ENCODE data around the gene SLIT3.

Gene SLIT3

GRCh38 chr5:168765086-168765550 lies 535.8 kb downstream of the SLIT3 start:
- no peak for TF ChIP-seq CTCF (IDR thresholded peaks at IDR 0.05; ENCODE audit: insufficient read depth, low read length, poor library complexity, severe bottlenecking)

GRCh38 chr5:168756453-168757391 lies 544.2 kb downstream of the SLIT3 start:
- no peak for DNase-seq (ENCODE audit: extremely low read depth, insufficient read length)

More at GRCh38 chr5:168765086-168765550, 535.8 kb downstream of the SLIT3 start:
- no peaks in the 10 kb centered on the region; the same call in none of the 2 replicates for H3K27me3 ChIP-seq (replicated peaks; ENCODE audit: control insufficient read depth, insufficient read depth, low read length)
- DNase-seq (ENCODE audit: extremely low read depth, insufficient read length): no peak
- H3K4me3 ChIP-seq (replicated peaks; ENCODE audit: low read depth, low read length): no peak overlapping the region
- H3K36me3 ChIP-seq (ENCODE audit: control insufficient read depth, insufficient read depth, low read length): no peaks in the 10 kb centered on the region

GRCh38 chr5:168755548-168756093 lies 545.3 kb downstream of the SLIT3 start:
- no peak for TF ChIP-seq CTCF (IDR thresholded peaks at IDR 0.05; ENCODE audit: insufficient read depth, low read length, poor library complexity, severe bottlenecking)
- Histone ChIP-seq H3K27me3 (replicated peaks; ENCODE audit: control insufficient read depth, insufficient read depth, low read length) (no peaks in the 10 kb centered on the region; the same call in none of the 2 replicates), H3K4me3 (replicated peaks; ENCODE audit: low read depth, low read length) (no peak overlapping the region), H3K36me3 (ENCODE audit: control insufficient read depth, insufficient read depth, low read length) (no peaks in the 10 kb centered on the region)
- DNase-seq (ENCODE audit: extremely low read depth, insufficient read length): no peak

More at GRCh38 chr5:168756453-168757391, 544.2 kb downstream of the SLIT3 start:
- Histone ChIP-seq H3K4me3 (replicated peaks; ENCODE audit: low read depth, low read length) (no peak overlapping the region), H3K36me3 (ENCODE audit: control insufficient read depth, insufficient read depth, low read length) (no peaks in the 10 kb centered on the region), H3K27me3 (replicated peaks; ENCODE audit: control insufficient read depth, insufficient read depth, low read length) (no peaks in the 10 kb centered on the region; the same call in none of the 2 replicates)
- no peak for TF ChIP-seq CTCF (IDR thresholded peaks at IDR 0.05; ENCODE audit: insufficient read depth, low read length, poor library complexity, severe bottlenecking)

GRCh38 chr5:168753691-168754254 lies 547.2 kb downstream of the SLIT3 start:
- TF ChIP-seq CTCF (IDR thresholded peaks at IDR 0.05; ENCODE audit: insufficient read depth, low read length, poor library complexity, severe bottlenecking): no peak
- DNase-seq (ENCODE audit: extremely low read depth, insufficient read length): no peak
- Histone ChIP-seq H3K4me3 (replicated peaks; ENCODE audit: low read depth, low read length) (no peak overlapping the region), H3K27me3 (replicated peaks; ENCODE audit: control insufficient read depth, insufficient read depth, low read length) (no peaks in the 10 kb centered on the region; the same call in 1 of the 2 replicates), H3K36me3 (ENCODE audit: control insufficient read depth, insufficient read depth, low read length) (no peaks in the 10 kb centered on the region)

GRCh38 chr5:168752416-168753190 lies 548.3 kb downstream of the SLIT3 start:
- H3K4me3 ChIP-seq (replicated peaks; ENCODE audit: low read depth, low read length): no peak overlapping the region
- no peak for DNase-seq (ENCODE audit: extremely low read depth, insufficient read length)
- H3K36me3 ChIP-seq (ENCODE audit: control insufficient read depth, insufficient read depth, low read length): no peaks in the 10 kb centered on the region
- no peaks in the 10 kb centered on the region; the same call in 1 of the 2 replicates for H3K27me3 ChIP-seq (replicated peaks; ENCODE audit: control insufficient read depth, insufficient read depth, low read length)
- TF ChIP-seq CTCF (IDR thresholded peaks at IDR 0.05; ENCODE audit: insufficient read depth, low read length, poor library complexity, severe bottlenecking): no peak

Measured in GM06990 (cell line).